GM19238 (cell line): ENCODE measurements around the gene DIAPH1.

ENCODE experiments used
- DNase-seq: peaks from one replicate; pipeline ENCODE4 v3.0.0; 2011; ENCODE audit warnings: low spot score; ENCODE audit not compliant: insufficient read length

DIAPH1 gene

DNA sequence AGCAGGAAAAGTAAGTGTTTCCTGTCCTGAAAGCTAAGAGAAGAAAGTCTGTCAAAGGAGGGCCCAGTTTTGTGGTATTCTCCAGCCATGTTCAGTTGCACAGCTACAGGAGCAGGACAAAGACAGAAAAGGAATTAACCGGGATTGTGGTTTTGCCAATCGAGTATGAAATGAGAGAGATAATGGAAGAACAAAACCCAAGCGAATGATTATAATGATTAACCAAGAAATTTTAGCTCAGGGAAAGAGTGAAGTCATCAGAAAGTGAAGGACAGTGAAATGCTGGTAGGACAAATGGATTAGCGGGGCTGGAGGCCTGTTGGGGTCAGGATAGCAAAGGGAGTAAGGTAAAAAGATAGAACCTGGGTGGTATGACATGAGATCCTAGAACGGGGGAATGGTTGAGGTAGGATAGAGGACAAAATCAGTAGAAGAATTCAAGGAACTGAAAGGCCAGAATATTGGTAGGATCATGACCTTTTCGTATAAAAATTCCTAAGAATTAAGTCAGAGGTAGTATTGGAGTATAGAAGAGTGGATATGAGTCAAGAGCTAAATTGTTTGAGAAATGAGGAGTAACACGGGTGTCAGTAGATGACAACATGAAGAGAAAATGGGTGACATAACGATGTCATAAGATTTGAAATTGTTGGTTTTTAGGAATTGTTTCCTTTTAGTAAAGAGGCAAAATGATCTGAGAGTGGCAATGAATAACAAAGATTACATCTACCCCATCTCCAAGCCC, 52.8 kb downstream of the DIAPH1 start:
- no peak for DNase-seq

DNA sequence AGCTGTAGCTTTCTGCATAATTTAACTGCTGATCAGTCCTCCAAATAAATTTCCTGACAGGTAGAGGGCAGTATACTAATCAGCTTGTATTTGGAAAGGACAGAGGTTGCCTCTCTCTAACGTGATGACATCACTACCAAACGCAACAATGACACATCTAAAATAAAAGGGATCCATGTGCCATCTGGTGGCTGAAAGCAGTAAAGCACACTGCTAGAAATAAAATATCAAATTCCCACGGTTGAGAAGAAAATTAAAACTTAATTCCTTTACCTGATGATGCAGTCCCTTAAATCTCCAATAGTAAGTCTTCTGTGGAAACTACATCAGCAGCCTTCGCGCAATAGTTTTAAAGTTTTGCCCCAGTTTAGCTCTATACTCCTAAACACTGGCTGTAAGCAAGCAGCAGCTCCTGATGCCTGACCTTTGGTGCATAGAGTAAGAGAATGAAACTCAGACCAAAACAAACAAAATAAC, 54.5 kb downstream of the DIAPH1 start:
- DNase-seq: peak; percentile 23

DNA sequence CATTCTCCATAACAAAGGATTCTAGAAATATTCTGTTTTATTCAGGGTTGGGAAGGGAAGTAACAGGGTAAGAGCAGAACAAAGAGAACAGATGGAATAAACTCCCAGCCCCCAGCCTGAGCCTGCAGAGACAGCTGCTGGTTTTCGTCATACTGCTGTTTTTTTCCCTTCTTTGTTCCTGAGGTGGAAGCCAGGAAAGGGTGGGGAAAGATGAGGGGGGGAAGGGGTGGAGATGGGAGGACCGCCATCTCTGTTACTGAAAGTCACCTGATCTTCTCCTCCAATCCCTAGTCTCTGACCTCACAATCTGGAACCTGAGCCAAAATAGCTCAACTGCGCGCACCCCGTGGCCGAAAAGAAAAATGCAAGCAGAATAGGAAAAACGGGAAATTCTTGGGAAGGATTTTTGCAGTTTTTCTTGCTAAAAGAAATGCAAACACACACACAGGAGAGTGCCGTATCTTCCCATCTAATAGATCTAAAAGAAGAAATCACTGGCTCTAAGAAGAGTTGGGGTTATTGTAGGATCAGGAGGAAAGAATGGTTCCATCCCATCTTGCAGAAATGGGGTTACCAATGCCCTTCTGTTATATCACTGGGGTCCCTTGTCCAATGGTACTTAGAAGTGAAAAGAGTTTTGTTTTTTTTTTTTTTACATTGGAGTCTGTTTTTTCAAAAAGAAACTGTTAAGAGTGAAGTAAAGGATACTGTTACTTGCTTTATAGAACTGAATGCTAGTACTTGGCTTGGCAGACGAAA, 57.9 kb downstream of the DIAPH1 start:
- DNase-seq: no peak

DNA sequence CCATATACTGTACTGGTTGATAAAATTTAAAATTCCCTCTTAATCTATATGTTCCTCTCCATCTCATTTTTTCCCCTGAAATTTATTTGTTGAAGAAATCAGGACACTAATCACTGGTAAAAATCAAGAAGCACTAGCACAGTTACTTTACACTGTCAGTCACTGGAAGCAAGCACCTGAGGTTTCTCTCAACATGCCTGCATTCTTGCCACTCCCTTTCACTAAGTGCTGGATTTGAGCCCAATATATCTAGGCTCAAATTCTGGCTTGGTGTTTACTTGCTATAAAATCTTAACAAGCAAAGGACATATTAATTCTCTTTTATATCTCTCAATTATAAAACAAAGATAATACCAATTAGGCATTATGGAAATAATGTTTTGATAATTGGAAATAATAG, 58.6 kb downstream of the DIAPH1 start:
- no peak for DNase-seq

DNA sequence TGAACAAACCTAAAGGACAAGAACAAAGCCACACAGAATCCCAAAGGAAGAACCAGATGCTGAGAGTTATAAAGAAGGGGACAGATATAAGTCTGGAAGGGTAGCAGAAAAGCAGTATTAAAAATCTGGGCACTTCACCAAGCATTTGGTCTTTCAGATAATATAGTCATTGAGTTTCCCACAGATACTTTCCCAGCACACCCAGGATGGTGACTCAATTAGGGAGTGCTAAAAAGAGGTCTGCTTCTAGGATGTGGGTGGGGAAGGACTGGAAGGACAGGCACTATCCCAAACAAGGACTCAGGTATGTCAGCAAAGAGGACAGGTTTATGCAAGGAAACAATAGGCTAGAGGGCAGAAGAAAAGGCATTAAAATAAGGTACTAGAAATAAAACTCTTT, 59.3 kb downstream of the DIAPH1 start:
- DNase-seq: no peak

DNA sequence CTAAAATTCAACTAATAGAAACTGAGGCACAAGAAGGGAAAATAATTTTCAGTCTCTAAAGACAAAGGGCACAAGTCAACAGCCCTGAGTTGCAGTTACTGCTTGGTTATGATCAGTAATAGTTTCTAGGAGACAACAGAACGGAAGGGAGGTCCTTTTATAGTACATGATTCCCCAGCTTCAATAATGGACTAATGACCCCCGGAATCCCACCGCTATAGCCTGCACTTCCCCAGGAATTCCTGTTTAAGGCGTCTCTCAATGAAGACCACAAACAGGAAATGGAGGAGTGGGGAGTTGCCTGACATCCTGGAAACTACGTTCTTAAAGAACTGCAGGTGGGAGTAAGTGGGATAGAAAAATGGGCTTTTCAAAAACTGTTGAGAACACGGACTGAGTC, 60.6 kb downstream of the DIAPH1 start:
- no peak for DNase-seq

DNA sequence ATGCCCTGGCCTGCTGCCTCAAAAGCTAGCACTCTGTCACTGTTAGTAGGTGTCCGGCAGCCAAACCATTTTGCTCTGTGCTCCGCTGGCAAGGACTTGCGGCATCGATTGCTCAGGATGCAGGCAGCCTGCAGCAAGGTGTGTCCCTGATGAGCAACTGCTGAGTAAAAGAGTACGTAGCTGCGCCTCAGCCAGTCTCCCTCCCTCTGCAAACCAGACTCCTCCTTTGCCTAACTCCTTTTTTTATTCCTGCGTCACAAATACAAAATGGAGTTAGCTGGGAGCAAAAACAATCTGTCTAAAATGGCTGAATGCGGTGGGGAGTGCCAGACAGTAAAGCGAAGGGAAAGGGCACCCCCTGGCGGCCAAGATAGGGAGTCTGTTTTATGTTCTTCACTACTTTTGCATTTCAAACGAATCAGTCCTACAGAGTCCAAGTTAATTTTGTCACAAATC, 61.1 kb downstream of the DIAPH1 start:
- DNase-seq: no peak

DNA sequence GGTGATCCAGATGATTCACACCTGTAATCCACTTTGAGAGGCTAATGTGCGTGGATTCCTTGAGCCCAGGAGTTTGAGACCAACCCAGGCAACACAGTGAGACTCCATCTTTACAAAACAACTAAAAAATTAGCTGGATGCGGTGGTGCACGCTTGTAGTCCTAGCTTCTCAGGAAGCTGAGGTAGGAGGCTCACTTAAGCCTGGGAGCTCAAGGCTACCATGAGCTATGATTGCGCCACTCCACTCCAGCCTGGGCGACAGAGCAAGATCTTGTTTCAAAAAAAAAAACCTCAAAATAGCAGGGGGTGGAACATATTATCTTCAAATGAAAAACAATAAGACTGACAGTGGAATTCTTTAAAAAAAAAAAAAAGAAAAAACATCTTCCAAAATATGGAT, 70.9 kb downstream of the DIAPH1 start:
- no peak for DNase-seq

DNA sequence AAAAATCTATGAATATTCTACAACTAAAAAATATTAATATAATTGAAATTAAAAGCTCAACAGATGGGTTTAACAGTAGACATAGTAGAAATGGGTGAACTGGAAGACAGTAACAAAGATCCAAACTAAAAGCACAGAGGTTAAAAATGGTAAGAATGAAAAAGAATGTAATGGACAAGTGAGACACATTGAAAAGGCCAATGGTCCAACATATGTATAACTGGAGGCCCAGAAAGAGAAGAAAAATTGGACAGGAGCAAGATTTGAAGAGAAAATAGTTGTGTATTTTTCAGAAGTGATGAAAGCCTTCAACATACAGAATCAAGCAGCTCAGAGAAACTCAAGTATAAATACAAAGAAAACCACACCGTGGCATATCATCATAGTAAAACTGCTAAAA, 71.3 kb downstream of the DIAPH1 start:
- no peak for DNase-seq

DNA sequence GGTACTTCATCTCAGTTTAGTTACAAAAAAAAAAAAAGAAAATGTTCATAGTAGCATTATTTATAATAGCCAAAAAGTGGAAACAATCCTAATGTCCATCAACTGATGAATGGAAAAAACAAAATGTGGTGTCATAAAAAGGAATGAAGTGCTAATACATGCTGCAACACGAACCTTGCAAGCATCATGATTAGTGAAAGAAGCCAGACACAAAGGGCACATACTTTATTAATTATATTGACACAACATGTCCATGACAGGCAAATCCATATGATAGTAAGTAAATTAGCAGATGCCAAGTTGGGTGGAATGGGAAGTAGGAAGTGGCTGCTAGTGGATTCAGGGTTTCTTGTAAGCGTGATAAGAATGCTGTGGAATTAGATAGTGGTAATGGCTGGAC, 75.7 kb downstream of the DIAPH1 start:
- no peak for DNase-seq

DNA sequence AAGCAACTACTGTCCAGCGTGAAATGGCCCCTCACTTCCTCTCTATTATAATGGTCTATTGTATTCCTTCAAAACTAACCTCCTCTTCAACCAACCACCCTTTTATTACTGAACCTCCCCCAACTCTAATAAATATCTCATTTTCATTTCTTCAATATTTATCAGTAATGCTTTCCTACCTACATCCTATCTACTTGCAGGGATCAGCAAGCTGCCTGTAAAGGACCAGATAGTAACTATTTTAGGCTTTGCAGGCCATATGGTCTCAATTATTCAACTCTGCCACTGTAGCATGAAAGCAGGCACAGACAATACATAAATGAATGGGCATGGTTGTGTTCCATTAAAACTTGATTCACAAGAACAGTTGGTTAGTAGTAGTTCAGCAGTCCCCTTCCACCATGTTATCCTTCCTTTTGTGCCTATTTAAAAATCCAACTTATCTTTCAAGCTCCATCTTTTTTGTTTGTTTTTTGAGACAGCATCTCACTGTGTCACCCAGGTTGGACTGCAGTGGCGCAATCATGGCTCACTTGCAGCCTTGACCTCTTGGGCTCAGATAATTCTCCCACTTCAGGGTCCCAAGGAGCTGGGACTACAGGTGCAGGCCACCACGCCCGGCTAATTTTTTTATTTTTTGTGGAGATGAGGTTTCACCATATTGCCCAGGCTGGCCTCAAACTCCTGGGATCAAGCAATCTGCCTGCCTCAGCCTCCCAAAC, 84.1 kb downstream of the DIAPH1 start:
- no peak for DNase-seq

DNA sequence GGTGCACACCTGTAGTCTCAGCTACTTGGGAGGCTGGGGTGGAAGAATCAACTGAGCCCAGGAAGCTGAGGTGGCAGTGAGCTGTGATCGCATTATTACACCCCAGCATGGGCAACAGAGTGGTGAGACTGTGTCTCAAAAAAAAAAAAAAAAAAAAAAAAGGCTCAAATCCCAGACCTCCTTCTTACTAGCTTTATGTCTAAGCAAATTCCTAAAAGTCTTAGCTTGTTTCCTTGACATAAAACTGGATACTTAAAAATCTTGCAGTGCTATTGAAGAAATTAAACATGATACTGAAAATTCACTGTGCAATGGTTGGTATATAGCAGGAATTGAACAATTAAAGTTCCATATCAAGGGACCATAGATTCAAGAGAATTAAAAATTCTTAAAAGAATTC, 84.9 kb downstream of the DIAPH1 start:
- DNase-seq: no peak

DNA sequence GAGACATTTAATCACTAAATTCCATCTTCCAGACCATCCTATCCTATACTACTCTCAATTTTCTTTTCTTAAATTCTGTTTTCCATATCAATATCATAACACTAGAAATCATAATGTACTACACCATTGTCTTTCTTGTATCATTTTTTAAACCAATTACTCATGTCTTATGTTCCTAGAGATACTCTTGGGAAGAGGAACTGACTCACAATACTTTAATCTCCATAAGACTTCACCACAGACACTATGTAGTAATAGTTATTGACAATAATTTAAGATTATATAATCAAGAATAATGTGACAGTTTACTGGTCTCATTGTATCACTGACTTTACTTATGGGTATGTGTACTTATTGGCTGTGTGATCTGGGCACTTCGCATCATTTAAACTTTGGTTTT, 86.1 kb downstream of the DIAPH1 start:
- no peak for DNase-seq

DNA sequence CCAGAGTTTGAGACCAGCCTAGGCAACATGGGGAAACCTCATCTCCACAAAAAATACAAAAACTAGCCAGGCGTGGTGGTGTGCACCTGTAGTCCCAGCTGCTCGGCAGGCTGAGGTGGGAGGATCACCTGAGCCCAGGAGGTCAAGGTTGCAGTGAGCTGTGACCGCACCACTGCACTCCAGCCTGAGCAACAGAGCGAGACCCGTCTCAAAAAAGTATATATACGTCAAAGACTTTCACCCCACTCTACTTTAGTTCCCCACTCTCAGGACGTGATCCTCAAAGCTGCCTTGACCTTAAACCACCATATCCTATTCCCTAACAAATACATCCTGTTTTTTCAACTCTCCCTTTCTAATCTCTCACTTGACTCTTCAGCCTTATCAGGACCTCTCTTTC, 88.9 kb downstream of the DIAPH1 start:
- DNase-seq: no peak

DNA sequence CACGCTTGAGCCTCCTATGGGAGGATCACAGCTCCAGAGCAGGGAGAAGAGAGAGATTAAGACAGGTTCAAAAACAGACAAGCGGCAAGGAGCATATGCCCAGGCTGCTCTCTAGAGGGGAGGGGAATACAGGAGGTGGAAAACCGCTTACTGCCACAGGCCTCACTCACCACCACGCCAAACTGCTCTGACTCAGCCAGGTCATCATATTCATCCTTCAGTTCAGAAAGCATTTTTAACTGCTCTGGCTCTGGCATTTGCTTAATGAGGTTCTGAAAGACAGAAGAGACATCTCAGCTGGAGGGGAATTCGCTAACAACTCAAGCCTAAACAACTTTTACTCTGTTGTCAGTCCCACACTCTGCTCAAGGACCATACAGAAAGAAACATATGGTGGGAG, 89.8 kb downstream of the DIAPH1 start:
- no peak for DNase-seq

DNA sequence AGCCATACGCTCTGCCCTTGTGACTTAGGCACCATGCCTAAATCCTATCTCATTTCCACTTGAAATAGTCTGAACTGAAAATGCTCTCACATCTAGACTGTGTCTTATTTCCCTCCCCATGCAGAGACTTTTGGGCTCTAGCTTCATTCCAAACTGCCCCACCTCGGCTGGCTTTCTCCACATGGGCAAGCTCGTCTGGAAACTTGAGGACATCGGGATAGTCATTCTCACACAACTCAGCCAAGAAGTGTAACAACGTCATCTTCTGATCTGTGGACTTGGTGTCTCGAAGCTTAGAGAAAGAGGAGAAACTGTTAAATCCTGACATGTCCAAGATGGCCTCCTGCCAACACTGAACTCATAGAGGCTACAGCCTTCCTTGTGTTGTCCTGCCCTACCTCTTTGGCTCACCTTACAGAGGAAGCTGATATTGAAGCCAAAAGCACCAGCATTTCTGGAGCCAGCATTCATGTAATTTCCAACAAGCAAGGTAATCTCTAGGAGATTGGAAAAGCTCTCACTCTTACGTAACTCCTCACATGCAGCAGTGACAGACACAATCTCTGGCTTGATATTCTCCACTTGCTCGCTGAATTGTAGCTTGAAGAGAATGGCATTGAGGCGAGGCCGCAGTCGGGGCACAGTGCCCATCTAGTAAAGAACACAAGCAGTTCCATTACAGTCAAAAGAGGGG, 90.4 kb downstream of the DIAPH1 start:
- no peak for DNase-seq

DNA sequence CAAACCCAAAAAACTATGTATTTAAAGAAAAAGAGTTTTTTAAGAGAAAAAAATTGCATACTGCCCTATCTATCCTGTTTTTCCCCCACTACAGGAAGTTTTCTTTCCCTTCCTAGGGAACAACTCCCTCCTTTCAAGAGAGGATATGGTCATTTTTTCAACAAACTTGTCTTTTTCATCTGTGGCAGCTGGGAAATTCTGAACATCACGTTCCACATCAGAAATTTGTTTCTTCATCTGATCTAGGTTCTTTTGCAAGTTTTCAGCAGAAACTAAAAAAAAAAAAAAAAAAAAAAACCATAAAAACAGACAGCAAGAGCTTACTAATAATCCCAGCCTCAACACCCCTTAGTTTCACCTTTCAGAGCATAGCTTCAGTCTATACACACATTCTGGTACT, 91.4 kb downstream of the DIAPH1 start:
- DNase-seq: no peak

DNA sequence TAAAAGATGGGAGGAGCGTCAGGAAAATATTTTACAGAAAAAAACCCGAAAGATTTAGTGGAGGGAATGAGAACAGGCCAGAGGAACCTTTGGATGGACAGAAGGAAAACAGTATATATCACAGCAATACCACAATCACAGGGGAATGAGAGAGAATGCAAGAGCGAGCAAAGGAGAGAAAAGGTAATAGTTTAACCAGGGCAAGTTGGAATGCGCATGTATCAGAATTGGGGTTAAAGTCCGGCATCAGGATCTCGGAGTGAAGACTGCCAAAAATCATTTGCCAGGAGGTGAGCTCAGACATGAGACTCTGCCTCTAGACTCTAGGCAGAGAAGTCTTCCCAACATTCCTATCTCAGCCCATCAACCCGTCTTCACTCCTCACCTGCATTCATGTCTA, 93.1 kb downstream of the DIAPH1 start:
- DNase-seq: no peak

DNA sequence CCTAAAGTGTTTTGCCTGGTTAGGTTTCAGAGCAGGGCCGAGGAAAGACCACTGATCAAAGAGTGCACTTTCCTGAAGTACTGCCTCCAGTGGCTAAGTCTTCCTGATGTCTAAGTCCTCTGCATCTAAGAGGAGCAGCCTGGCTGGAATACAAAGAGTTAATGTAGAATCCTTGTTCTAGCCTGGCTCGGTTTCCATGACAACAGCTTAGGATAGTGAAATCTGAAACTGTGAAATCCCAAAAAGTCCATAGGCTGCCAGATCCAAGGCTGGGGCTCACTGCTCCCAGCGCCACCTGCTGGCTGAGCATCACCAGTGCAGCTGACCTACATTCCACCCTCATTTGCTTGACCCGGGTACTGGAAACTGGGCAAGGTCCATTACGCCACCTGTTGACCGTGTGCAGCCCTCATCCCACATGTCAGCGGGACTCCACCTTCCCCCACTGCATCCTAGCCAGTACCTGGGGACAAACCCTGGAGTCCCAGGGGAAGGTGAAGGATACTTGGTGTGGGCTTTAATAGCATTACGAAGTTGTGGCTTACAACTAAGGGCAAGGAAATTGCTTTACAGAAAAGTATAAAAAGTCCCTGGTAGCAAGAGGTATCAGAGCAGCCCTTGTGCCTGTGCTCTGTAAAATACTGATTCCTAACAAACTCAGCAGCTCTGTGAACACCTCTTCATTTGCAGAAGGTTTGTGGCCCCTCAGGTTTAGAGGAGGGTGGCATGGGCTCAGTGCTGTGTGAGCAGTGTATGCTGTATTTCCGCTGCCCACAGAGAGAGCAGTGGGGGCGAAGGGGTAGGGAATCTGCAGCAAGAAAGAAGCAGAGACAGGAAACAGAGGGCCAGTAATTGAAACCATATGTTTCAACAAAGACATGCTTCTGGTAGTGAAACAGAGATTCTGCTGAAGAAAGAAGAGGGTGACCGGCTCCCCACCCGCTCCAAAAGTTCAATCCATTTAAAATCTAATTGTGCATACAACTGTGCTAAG, 93.9 kb downstream of the DIAPH1 start:
- DNase-seq: no peak

DNA sequence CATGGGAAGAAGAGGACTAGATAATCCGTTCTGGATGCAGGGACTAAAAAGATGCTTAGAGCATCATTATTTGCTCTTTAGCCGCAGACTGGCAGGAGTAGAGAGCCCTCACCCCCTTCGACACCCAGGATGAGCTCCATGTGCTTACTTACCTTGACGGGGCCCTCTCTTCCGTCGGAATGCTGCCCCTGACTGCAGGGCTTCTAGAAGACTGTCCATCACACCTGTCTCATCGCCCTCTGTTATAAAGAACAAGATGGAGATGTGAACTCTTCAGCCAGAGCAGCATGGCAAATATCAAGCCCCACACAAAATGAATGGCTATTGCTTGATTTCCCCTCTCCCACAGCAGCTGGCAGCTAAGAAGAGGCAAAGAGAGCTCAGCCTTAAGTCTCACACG, 94.8 kb downstream of the DIAPH1 start:
- DNase-seq: no peak
